HG02840 (cell line): ENCODE results near the gene DUXA.
"Not testable (repeated sequence)": the region's sequence is repeated elsewhere in the genome, so short reads cannot be mapped to it uniquely, and the experiment has no call there.

Experiments used
- ATAC-seq: cut with Tn5 transposase; IDR thresholded peaks from one replicate; pipeline ENCODE4 v1.9.1; 2021; ENCODE audit warnings: mild to moderate bottlenecking, moderate library complexity, moderate number of reproducible peaks; ENCODE audit not compliant: unreplicated experiment, low FRiP score

Gene DUXA

GRCh38 chr19:57167385-57167784 lies at the start of gene DUXA:
TSS of gene DUXA (minus strand) at chr19:57167485. CDS start at chr19:57167443, 42 bp downstream.
- ATAC-seq: no peak

GRCh38 chr19:57212109-57212508 lies 44.8 kb upstream of the DUXA start:
- ATAC-seq: no peak

GRCh38 chr19:57210381-57210780 lies 43.1 kb upstream of the DUXA start:
- ATAC-seq: no peak

- ATAC-seq: no peak
Observed at GRCh38 chr19:57202160-57202559, 34.9 kb upstream of the DUXA start.

GRCh38 chr19:57197874-57198273 lies 30.6 kb upstream of the DUXA start:
- not testable (repeated sequence) for ATAC-seq

- ATAC-seq: no peak
Observed at GRCh38 chr19:57192993-57193392, 25.7 kb upstream of the DUXA start.

- no peak for ATAC-seq
Observed at GRCh38 chr19:57192077-57192420, 24.8 kb upstream of the DUXA start.

- ATAC-seq: peak; percentile 97
Observed at GRCh38 chr19:57191141-57192076, 24.1 kb upstream of the DUXA start, which contains the start of gene ZNF264. TSS of gene ZNF264 (plus strand) at chr19:57191500. CDS start at chr19:57191914, 414 bp downstream.

GRCh38 chr19:57190301-57190700 lies 23.0 kb upstream of the DUXA start:
- no peak for ATAC-seq

GRCh38 chr19:57171551-57172081 lies 4.3 kb upstream of the DUXA start:
- no peak for ATAC-seq

- no peak for ATAC-seq
Observed at GRCh38 chr19:57165846-57166245, 1.4 kb downstream of the DUXA start.

- ATAC-seq: no peak
Observed at GRCh38 chr19:57161985-57162539, 5.2 kb downstream of the DUXA start.

- no peak for ATAC-seq
Observed at GRCh38 chr19:57152921-57153320, 14.4 kb downstream of the DUXA start.

GRCh38 chr19:57141699-57142098 lies 25.6 kb downstream of the DUXA start:
- ATAC-seq: no peak

GRCh38 chr19:57135797-57136196 lies 31.5 kb downstream of the DUXA start:
- no peak for ATAC-seq

- ATAC-seq: not testable (repeated sequence)
Observed at GRCh38 chr19:57127403-57127802, 39.9 kb downstream of the DUXA start.

GRCh38 chr19:57123882-57124281 lies 43.4 kb downstream of the DUXA start:
- ATAC-seq: no peak

GRCh38 chr19:57118848-57119247 lies 48.4 kb downstream of the DUXA start:
- ATAC-seq: no peak

GRCh38 chr19:57113501-57113900 lies 53.8 kb downstream of the DUXA start:
- not testable (repeated sequence) for ATAC-seq

- no peak for ATAC-seq
Observed at GRCh38 chr19:57111329-57111644, 56.0 kb downstream of the DUXA start.

GRCh38 chr19:57110592-57111328 lies 56.5 kb downstream of the DUXA start:
- no peak for ATAC-seq
